GM19043 (cell line): ENCODE results near the gene CLP1.
"Not testable (repeated sequence)": the region's sequence is repeated elsewhere in the genome, so short reads cannot be mapped to it uniquely, and the experiment has no call there.

Experiments
- ATAC-seq: cut with Tn5 transposase; IDR thresholded peaks from one replicate; pipeline ENCODE4 v1.9.1; 2021; ENCODE audit warnings: low read depth; ENCODE audit not compliant: unreplicated experiment

Gene CLP1

DNA sequence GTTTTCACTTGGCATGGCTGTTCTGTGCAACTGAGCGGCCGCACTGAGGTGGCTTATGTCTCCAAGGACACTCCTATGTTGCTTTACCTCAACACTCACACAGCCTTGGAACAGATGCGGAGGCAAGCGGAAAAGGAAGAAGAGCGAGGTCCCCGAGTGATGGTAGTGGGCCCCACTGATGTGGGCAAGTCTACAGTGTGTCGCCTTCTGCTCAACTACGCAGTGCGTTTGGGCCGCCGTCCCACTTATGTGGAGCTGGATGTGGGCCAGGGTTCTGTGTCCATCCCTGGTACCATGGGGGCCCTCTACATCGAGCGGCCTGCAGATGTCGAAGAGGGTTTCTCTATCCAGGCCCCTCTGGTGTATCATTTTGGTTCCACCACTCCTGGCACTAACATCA is 2.1 kb downstream of the CLP1 start:
- ATAC-seq: no peak

DNA sequence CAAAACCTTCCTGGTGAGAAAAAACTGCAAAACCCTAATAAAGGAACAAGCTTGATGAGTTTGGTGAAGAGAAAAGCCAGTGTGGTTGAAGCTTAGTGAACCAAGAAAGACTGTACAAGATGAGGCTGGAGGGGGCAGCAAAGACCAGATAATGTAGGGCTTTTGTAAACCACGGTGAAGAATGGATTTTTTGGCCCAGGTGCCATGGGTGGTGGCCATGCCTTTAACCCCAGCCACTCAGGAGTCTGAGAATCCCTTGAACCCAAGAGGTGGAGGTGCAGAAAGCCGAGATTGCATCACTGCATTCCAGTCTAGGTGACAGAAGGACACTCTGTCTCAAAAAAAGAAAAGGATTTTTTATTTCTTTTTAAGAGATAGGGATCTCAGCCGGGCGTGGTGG is 5.3 kb downstream of the CLP1 start:
- ATAC-seq: no peak

DNA sequence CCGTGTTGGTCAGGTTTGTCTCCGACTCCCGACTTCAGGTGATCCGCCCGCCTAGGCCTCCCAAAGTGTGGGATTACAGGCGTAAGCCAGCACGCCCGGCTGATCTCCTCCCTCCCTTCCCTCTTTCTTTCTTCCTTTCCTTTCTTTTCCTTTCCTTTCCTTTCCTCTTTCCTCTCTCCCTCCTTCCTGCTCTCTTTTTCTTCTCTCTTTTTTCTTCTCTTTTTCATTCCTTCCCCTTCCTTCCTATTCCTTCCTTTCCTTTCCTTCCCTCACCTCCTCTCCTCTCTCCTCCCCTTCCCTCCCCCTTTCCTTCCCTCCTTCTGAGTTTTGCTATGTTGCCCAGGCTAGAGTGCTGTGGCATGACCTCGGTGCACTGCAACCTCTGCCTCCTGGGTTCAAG is 6.4 kb downstream of the CLP1 start:
- no peak for ATAC-seq

DNA sequence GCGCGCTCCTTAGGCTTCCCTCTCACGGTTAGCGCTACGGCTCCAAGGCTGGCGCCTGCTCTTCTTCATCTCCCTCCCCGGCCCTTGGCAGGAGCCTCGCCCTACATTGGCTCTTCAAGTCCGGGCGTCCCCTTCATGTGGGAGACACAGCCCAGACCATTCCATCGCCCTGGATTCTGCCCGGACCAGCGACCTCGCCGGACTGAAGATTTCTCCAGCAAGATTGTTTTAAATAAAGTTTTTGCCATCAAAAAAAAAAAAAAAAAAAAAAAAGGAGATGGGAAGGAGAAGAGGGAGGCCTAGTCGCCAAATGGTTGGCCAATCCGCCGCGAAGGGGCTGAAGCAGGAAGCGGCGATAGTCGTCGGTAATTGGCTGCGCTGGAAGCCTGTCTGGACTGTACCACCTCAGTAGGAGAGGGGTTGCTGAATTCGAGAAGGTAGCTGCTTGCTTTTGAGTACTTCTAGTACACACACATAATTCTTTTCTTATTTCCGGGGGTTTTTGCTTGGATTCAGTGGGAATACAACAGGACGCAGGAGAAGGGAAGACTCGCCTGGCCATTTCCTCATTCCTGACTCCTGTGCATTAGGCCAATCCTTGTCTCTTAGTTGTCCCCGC is 9.7 kb downstream of the CLP1 start:
- ATAC-seq: peak; percentile 55

DNA sequence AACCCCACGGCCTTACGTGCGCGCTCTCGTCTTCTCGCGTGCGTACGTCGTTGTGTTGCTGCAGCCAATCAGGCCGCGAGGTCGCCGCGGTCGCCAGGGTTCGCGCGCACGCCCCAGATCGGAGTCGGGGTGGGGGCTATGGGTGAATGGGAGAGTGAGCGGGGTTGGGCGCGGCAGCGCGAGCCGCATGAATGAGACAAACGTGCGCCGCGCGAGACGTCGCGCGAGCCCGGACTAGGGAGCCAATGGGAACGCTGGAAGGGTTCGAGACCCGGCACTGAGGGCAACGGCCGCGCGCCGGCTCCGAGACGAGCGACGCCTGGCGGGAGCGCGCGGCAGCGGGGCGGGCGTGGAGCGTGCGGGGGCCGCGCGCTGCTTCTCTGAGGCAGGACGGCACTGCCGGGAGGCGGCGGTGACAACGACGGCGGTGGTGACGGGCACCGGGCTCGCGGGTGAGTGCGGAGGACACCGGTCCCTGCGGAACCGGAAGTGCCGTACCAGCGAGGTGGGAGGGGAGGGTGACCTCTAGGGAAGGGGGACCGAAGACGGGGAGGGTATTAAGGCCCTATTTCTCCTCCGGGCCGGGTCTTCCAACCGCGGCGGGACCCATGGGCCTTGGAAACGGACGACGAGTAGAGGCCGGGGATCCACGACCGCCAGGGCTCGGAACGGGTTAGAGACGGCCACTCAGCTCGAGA is 10.3 kb downstream of the CLP1 start, which contains the start of gene ZDHHC5:
TSS of gene ZDHHC5 (plus strand) at position 379 of the 698 bp plus-strand sequence. CDS start 4,977 bp downstream, outside the sequence.
- peak; percentile 78 for ATAC-seq

DNA sequence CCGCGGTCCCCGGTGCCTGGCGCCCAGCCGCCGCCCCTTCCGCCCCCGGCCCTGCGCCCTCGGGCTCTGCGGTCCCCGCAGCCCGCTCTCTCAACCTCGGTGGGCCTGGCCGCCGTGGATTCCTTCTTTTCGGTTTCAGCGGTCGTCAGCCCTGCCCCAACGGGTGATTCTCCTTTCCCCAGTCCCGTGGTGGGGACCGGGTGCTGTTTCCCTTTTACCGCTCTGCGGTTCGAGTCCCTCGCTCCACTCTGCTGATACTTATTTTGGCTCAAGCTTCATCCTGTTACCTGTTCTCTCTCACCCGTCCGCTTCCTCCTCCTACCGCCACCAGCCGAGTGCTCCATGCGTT is 10.8 kb downstream of the CLP1 start:
- ATAC-seq: peak; percentile 3

DNA sequence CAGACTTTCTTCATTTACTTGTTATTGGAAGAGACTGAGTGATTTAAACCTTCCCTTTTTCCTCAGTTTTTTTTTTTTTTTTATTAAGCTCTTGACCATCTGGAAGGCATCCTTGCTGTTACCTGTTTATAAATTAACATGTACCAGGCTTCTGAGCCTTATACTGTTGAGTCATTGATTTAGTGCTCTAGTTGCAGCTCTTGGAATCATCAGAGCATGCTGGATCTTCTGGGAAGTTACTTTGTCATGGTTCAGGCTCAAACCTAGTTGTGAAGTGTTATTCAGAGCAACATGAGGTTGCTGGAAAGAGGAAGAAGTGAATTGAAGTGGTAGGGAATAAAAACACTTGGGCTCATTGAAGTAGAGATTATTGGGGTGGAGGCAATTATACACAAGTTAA is 16.7 kb downstream of the CLP1 start:
- ATAC-seq: no peak

DNA sequence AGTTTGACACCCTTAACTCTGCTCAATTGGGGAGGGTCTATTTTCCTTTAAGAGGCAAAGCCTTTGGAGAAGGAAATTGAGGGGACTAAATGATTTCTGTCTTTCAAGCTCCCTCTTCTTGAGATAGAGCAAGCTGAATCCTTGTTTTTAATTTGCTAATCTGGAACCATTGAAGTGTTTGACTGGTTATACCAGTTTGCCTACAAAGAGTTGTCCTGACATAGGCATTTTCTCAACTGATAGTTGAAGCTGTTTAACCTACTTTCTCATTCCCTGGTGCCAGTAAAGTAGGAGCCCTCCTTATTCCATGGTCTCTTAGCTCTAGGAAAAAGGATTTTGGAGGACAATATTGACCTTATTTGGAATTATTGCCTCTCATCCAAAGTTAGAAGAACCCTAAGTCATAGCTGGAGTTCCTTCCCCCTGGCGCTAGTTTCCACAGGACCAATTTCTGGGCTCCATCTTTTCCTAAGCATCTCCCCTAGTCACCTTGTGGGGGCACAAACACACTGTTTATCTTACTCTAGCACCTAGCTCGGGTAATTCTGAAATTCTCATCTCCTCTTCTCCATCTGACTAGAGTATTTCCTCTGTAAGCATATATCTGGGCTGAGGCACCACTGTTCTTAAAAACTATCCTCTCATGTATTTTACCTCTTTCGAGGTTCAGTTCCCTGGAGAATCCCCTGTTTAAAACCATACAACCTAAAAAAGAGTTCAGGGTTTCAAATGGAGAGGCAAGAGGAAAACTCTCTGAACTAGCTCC is 17.8 kb downstream of the CLP1 start:
- no peak for ATAC-seq

DNA sequence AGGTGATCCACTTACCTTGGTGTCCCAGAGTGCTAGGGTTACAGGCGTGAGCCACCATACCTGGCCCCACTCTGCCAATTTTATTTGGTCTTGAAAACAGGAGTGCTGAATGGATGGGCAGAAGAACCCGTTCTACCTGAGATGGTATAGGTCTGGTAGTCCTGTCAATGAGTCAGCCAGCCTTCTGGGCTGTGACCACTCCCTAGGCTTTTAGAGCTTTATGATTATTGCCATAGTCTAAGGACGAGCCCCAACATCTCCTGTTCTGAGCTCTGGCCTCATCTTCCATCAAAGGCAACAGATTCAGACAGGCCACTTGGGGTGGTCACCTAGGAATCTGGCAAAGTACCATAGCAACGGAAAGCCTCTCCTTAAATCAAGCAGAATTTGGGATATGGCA is 21.8 kb downstream of the CLP1 start:
- ATAC-seq: no peak

DNA sequence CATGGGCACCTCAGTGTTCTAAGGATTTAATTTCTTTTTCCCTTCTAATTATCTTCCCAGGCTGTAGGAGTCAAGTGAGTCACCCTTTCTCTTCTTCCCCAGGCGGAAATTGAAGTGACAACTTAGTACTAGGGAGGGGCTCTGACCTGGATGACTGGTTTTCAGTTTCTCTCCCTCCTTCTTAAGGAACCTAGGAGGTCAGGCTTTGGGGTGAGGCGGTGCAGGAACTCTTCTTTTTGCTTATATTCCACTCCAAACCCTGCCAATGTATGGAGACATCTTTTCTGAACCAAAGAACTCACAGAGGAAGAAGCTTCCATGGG is 23.0 kb downstream of the CLP1 start:
- ATAC-seq: no peak

DNA sequence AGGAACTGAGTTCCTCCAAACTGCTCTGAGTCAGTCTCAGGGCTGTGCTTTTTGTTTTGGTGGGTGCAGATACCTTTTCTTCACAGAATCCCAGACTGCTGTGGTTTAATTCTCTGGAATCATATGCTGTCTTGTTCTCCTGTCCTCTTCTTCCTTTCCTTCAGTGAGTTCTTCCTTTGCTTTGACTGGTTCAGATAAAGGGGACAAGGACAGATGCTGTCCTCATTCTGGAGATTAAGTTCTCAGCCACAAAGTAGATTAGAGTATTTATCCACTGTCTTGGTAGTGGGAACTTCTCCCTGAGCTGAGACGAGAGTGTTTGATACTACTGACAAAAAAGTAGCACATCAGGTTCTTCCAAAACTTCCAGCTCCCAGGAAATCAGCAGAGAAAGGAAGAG is 23.6 kb downstream of the CLP1 start:
- no peak for ATAC-seq

DNA sequence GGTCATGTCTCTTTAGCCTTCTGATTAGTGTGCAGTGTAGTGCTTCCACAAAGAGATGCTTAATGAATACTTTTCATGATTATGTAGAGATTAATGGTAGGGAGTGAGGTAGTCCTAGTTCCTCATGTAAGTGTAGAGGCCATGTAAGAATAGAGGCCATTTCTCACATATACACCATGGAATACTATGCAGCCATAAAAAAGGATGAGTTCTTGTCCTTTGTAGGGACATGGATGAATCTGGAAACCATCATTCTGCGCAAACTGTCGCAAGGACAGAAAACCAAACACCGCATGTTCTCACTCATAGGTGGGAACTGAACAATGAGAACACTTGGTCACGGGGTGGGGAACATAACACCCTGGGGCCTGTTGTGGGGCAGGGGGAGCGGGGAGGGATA is 32.9 kb downstream of the CLP1 start:
- not testable (repeated sequence) for ATAC-seq

DNA sequence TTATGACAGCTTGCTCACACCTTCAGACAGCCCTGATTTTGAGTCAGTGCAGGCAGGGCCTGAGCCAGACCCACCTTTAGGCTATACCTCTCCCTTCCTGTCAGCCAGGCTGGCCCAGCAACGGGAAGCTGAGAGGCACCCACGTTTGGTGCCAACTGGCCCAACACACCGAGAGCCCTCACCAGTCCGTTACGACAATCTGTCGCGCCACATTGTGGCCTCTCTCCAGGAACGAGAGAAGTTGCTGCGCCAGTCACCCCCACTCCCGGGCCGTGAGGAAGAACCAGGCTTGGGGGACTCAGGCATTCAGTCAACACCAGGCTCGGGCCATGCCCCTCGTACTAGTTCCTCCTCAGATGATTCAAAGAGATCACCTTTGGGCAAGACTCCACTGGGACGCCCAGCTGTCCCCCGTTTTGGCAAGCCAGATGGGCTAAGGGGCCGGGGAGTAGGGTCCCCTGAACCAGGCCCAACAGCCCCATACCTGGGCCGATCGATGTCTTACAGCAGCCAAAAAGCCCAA is 41.3 kb downstream of the CLP1 start:
- no peak for ATAC-seq

DNA sequence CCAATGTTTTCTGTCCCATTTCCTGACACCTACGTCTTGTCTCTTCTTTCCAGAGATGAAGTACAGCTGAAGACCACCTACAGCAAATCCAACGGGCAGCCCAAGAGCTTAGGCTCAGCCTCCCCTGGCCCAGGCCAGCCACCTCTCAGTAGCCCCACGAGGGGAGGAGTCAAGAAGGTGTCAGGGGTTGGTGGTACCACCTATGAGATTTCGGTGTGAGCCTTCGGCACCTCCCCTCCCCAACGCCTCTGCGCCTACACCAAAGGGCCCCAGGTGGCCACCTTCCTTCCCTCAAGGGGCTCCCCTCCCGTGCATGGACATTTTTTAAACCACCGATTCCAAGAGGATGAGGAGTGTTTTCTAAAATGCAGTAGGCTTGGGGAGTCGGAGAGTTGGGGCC is 42.3 kb downstream of the CLP1 start:
- no peak for ATAC-seq

DNA sequence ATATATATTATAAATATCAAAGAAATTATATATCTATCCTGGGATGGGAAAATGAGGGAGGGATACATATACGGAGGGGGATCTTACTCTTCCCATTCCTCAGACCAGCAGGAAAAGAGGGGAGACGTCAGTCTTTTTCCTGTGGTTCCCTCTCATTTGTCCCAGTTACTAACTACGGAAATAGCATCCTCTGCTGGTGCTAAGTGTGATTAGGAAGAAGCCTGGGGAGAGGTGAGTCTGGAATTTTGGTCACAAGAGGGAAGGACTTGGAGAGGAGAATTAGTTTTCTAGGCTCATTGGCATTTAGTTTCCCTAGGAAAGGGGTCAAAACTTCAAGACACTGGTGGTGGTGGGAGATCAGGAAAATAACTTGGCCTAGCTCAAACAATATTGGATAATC is 42.9 kb downstream of the CLP1 start:
- ATAC-seq: no peak

DNA sequence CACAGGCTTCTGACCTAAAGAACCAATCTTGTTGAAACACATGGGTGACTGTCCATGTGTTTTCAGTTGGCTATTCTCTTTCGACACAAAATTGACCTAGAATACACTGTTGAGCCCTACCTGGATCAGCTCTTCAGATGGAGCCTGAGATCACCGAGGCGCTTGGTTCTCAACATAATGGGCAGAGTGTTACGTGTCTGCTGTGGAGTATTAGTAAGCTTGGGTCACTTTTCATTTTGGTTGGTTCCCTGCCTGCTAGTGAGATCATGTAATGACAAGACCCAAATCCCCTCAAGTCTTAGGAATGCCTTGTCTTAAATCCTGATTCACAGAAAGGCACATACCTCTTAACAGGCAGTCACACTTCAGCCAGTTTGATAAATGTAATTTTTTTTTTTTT is 45.8 kb downstream of the CLP1 start:
- ATAC-seq: no peak

DNA sequence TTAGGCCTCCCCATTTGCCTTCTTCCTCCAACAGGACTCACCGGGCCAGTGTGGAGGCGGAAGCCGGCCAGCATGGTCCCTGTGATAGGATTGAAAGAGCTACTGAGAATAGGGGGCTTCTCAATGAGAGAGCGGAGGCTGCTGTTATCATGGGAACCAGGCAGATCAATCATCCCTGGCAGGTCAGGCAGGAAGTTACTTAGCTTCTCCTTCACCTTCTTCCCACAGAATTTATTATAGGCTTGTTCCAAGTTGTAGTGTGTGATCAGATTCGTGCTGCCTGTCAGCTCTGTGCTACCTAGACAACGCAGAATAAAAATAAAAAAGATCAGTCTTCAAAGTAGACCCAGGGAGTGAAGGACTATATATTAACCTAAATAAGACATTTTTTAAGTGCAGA is 47.4 kb downstream of the CLP1 start:
- no peak for ATAC-seq

DNA sequence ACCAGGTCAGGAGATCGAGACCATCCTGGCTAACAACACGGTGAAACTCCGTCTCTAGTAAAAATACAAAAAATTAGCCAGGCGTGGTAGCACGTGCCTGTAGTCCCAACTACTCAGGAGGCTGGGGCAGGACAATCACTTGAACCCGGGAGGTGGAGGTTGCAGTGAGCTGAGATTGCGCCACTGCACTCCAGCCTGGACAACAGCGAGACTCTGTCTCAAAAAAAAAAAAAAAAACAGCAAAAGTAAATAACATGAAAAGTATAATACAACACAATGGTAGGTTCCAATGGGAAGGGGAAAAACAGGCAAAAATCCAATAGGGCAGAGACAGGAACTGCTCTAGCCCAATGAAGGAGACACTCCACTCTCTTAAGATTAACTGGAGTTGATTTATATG is 47.9 kb downstream of the CLP1 start:
- ATAC-seq: not testable (repeated sequence)

DNA sequence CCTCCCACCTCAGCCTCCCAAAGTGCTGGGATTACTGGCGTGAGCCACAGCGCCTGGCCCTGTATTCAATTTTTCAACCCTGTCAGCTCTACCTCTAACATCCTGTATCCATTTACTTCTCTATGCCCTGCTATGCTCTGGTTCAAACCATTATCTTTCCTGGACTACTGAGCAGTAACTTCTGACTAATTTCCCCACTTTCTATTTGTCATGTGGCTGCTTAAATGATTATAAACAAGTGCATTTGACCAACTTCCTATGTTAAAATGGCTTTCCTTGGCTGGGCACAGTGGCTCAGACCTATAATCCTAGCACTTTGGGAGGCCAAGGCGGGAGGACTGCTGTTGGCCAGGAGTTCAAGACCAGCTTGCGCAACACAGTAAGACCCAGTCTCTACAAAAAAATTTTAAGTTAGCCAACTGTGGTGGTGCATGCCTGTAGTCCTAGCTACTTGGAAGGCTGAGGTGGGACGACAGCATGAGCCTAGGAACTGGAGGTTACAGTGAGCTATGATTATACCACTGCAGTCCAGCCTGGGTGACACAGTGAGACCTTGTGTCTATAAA is 52.3 kb downstream of the CLP1 start:
- no peak for ATAC-seq
